PC-9 (cell line): Measurements from ENCODE around the gene CALY. TPM values are rescaled to one million over a fixed set of nuclear protein-coding genes. Genes with fewer than 3 reads are reported as not detected.

Experiments used
- BruUV-seq: library from RNA; stranded (reverse); fragments of 400-500 nt; replicated peaks from 2 replicates; lab custom pipeline; 2021; lab: Mats Ljungman, UMichigan
- CTCF ChIA-PET: fragments of 300-600 bp; sonication (Branson Sonifier 250); formaldehyde crosslinking; loops from one replicate; lab custom pipeline; 2022; ENCODE audit warnings: antibody characterized with exemption; lab: Charles Lee
- POLR2A ChIA-PET: fragments of 300-600 bp; sonication (Branson Sonifier 250); formaldehyde crosslinking; loops from one replicate; lab custom pipeline; 2022; ENCODE audit warnings: antibody characterized with exemption; ENCODE audit not compliant: unreplicated experiment; lab: Charles Lee
- DNase-seq, 2 experiments: peaks; one replicate each; pipeline versions ENCODE4 v3.0.0 to v3.0.0-alpha.2; 2015 to 2022; ENCODE audit warnings: mixed read lengths in 1 of 2
- H2AFZ ChIP-seq: fragments of 200-600 bp; sonication (generic); 2 replicates; pipeline ENCODE4 v1.8.1; 2017; ENCODE audit warnings: antibody characterized with exemption
- H3F3A ChIP-seq: fragments of 200-600 bp; sonication (generic); 2 replicates; pipeline ENCODE4 v1.8.1; 2017; ENCODE audit warnings: antibody characterized with exemption, mild to moderate bottlenecking, low read depth; ENCODE audit not compliant: insufficient read depth
- H3K27ac ChIP-seq: fragments of 200-600 bp; sonication (generic); 2 replicates; pipeline ENCODE4 v1.6.1; 2016; ENCODE audit warnings: mixed run types
- H3K27me3 ChIP-seq: fragments of 200-600 bp; sonication (generic); 2 replicates; pipeline ENCODE4 v1.6.1; 2016; ENCODE audit warnings: low read depth, mixed run types; ENCODE audit not compliant: insufficient read depth
- H3K36me3 ChIP-seq: fragments of 200-600 bp; sonication (generic); 2 replicates; pipeline ENCODE4 v1.6.1; 2016; ENCODE audit warnings: low read depth, mixed run types
- H3K4me1 ChIP-seq: fragments of 200-600 bp; sonication (generic); replicated peaks from 2 replicates; pipeline ENCODE4 v1.6.1; 2016; ENCODE audit warnings: mixed run types; ENCODE audit not compliant: insufficient read depth
- H3K4me2 ChIP-seq: fragments of 200-600 bp; sonication (generic); 2 replicates; pipeline ENCODE4 v1.6.1; 2017; ENCODE audit warnings: mixed run types
- H3K4me3 ChIP-seq: fragments of 200-600 bp; sonication (generic); 2 replicates; pipeline ENCODE4 v1.6.1; 2016; ENCODE audit warnings: mixed run types
- H3K79me2 ChIP-seq: fragments of 200-600 bp; sonication (generic); 2 replicates; pipeline ENCODE4 v1.6.1; 2017; ENCODE audit warnings: low read depth, mixed run types
- H3K9me2 ChIP-seq: fragments of 200-600 bp; sonication (generic); 2 replicates; pipeline ENCODE4 v1.8.1; 2017; ENCODE audit warnings: mild to moderate bottlenecking; ENCODE audit not compliant: insufficient read depth
- H3K9me3 ChIP-seq: fragments of 200-600 bp; sonication (generic); 2 replicates; pipeline ENCODE4 v1.8.1; 2016; ENCODE audit warnings: low read depth; ENCODE audit not compliant: insufficient read depth
- H4K20me1 ChIP-seq: fragments of 200-600 bp; sonication (generic); 2 replicates; pipeline ENCODE4 v1.8.1; 2017; ENCODE audit not compliant: insufficient read depth
- CTCF ChIP-seq: fragments of 200-600 bp; sonication (generic); conservative IDR thresholded peaks from 2 replicates; pipeline ENCODE4 v1.6.1; 2017; ENCODE audit warnings: mixed run types, antibody characterized with exemption, mild to moderate bottlenecking, moderate library complexity
- EZH2 ChIP-seq: fragments of 200-600 bp; sonication (generic); IDR thresholded peaks from 2 replicates; pipeline ENCODE4 v1.8.0; 2017; ENCODE audit warnings: antibody characterized with exemption, low read depth
- intact Hi-C: fragments of 100-400 bp; cut with micrococcal nuclease; formaldehyde crosslinking; loops from one replicate; pipeline ENCODE4 v1.10.0; 2022; ENCODE audit not compliant: unreplicated experiment
- total RNA-seq: library from RNA; stranded (reverse); gene quantifications from 2 replicates; pipeline ENCODE4 v1.2.3, GENCODE V29; 2021

The CALY gene
- total RNA-seq, 1 experiment from 2014 or later = not detected

- no peak overlapping the region for H3K4me2 ChIP-seq
- no TSS peak for BruUV-seq
- H3K79me2 ChIP-seq = no peaks in the 10 kb centered on the region
- H3K27ac ChIP-seq = no peak overlapping the region
- H4K20me1 ChIP-seq = no peaks in the 10 kb centered on the region
- H3K27me3 ChIP-seq = no peaks in the 10 kb centered on the region
- H3K9me3 ChIP-seq = no peaks in the 10 kb centered on the region
- H3F3A ChIP-seq = no peaks in the 10 kb centered on the region
- no peak overlapping the region for H2AFZ ChIP-seq
- no peak for DNase-seq
- no peaks in the 10 kb centered on the region for H3K9me2 ChIP-seq
- intact Hi-C loops = no loop called here
- no peak overlapping the region for H3K4me3 ChIP-seq
- H3K4me1 ChIP-seq = no peaks in the 10 kb centered on the region
- H3K36me3 ChIP-seq = no peaks in the 10 kb centered on the region
- ChIA-PET CTCF (interaction anchor here (1.4 kb wide), 1 partner anchor 24 kb away, joined by 6 read pairs; no protein-coding TSS in a partner anchor), POLR2A (no interaction called here)
- TF ChIP-seq EZH2 (no peak), CTCF (no peak)
Measured at GRCh38 chr10:133353988-133354605, 17.4 kb upstream of the CALY start.

- H2AFZ ChIP-seq = no peak overlapping the region
- H3K4me3 ChIP-seq = no peak overlapping the region
- H3K4me2 ChIP-seq = no peak overlapping the region
- no TSS peak for BruUV-seq
- H3F3A ChIP-seq = no peaks in the 10 kb centered on the region
- POLR2A ChIA-PET = no interaction called here
- H3K27ac ChIP-seq = no peak overlapping the region
- no peaks in the 10 kb centered on the region for H3K79me2 ChIP-seq
- CTCF ChIA-PET = interaction anchor here (1.4 kb wide), 1 partner anchor 24 kb away, joined by 6 read pairs; no protein-coding TSS in a partner anchor
- H3K36me3 ChIP-seq = no peaks in the 10 kb centered on the region
- no peaks in the 10 kb centered on the region for H3K9me3 ChIP-seq
- DNase-seq = no peak
- H3K9me2 ChIP-seq = no peaks in the 10 kb centered on the region
- no peaks in the 10 kb centered on the region for H4K20me1 ChIP-seq
- no peaks in the 10 kb centered on the region for H3K27me3 ChIP-seq
- no peak for TF ChIP-seq EZH2
- no peak for TF ChIP-seq CTCF
- H3K4me1 ChIP-seq = no peaks in the 10 kb centered on the region
- intact Hi-C loops = no loop called here
Measured at GRCh38 chr10:133353202-133353959, 16.7 kb upstream of the CALY start.

- no peaks in the 10 kb centered on the region for H3K9me3 ChIP-seq
- H3K79me2 ChIP-seq = no peaks in the 10 kb centered on the region
- H3K36me3 ChIP-seq = no peaks in the 10 kb centered on the region
- CTCF ChIA-PET = no interaction called here
- H3K4me2 ChIP-seq = no peak overlapping the region
- no peak for DNase-seq
- H3K9me2 ChIP-seq = no peaks in the 10 kb centered on the region
- H3F3A ChIP-seq = no peaks in the 10 kb centered on the region
- no peak overlapping the region for H3K27ac ChIP-seq
- no peaks in the 10 kb centered on the region for H4K20me1 ChIP-seq
- no peaks in the 10 kb centered on the region for H3K27me3 ChIP-seq
- no TSS peak for BruUV-seq
- POLR2A ChIA-PET = no interaction called here
- H3K4me1 ChIP-seq = no peaks in the 10 kb centered on the region
- H3K4me3 ChIP-seq = no peak overlapping the region
- intact Hi-C loops = no loop called here
- TF ChIP-seq CTCF (no peak), EZH2 (no peak)
- H2AFZ ChIP-seq = no peak overlapping the region
Measured at GRCh38 chr10:133351408-133352318, 15.0 kb upstream of the CALY start.
